SW480 (cell line): Measurements from ENCODE around the gene GRAMD1A.
A peak's percentile ranks its signal among the peaks of the same experiment; 100 is the strongest.
"Not testable (repeated sequence)": the region's sequence is repeated elsewhere in the genome, so short reads cannot be mapped to it uniquely, and the experiment has no call there.

Experiments used
- DNase-seq: peaks from one replicate; pipeline ENCODE4 v3.0.0-alpha.2; 2016; ENCODE audit warnings: low spot score

Gene GRAMD1A

GRCh38 chr19:35004517-35005255 is 4.6 kb downstream of the GRAMD1A start:
- no peak for DNase-seq

- DNase-seq: no peak
Observed at GRCh38 chr19:35005256-35005977, 5.3 kb downstream of the GRAMD1A start.

- not testable (repeated sequence) for DNase-seq
Observed at GRCh38 chr19:35006007-35006341, 5.9 kb downstream of the GRAMD1A start.

GRCh38 chr19:35006342-35006998 is 6.3 kb downstream of the GRAMD1A start:
- DNase-seq: peak; percentile 86

- DNase-seq: no peak
Observed at GRCh38 chr19:35006999-35007365, 6.9 kb downstream of the GRAMD1A start.

- not testable (repeated sequence) for DNase-seq
Observed at GRCh38 chr19:35007427-35007826, 7.3 kb downstream of the GRAMD1A start.

- DNase-seq: no peak
Observed at GRCh38 chr19:35008891-35009341, 8.8 kb downstream of the GRAMD1A start.

GRCh38 chr19:35009424-35010415 is 9.6 kb downstream of the GRAMD1A start:
- DNase-seq: no peak

GRCh38 chr19:35011091-35011689 is 11.1 kb downstream of the GRAMD1A start:
- no peak for DNase-seq

GRCh38 chr19:35011737-35012682 is 11.9 kb downstream of the GRAMD1A start:
- no peak for DNase-seq

GRCh38 chr19:35013041-35013819 is 13.1 kb downstream of the GRAMD1A start:
- no peak for DNase-seq

- no peak for DNase-seq
Observed at GRCh38 chr19:35013820-35014754, 14.0 kb downstream of the GRAMD1A start.

GRCh38 chr19:35014774-35015173 is 14.7 kb downstream of the GRAMD1A start:
- not testable (repeated sequence) for DNase-seq

GRCh38 chr19:35015270-35015953 is 15.3 kb downstream of the GRAMD1A start:
- DNase-seq: no peak

- no peak for DNase-seq
Observed at GRCh38 chr19:35015954-35016351, 15.8 kb downstream of the GRAMD1A start.

- DNase-seq: no peak
Observed at GRCh38 chr19:35017507-35017906, 17.4 kb downstream of the GRAMD1A start.

- no peak for DNase-seq
Observed at GRCh38 chr19:35018379-35018778, 18.3 kb downstream of the GRAMD1A start.

- DNase-seq: no peak
Observed at GRCh38 chr19:35019144-35019543, 19.0 kb downstream of the GRAMD1A start.
